Endometrium (tissue), 2 donors: Measurements from ENCODE around the gene COL21A1.
"Not testable (repeated sequence)": the region's sequence is repeated elsewhere in the genome, so short reads cannot be mapped to it uniquely, and the experiment has no call there.

Experiments used
- FAIRE-seq: peaks from 2 replicates; lab custom pipeline; 2012; peaks lifted over from hg19 to GRCh38; lab: Jason Lieb, UNC
- donor health status: control.
- donor health status: control.

The COL21A1 gene

DNA sequence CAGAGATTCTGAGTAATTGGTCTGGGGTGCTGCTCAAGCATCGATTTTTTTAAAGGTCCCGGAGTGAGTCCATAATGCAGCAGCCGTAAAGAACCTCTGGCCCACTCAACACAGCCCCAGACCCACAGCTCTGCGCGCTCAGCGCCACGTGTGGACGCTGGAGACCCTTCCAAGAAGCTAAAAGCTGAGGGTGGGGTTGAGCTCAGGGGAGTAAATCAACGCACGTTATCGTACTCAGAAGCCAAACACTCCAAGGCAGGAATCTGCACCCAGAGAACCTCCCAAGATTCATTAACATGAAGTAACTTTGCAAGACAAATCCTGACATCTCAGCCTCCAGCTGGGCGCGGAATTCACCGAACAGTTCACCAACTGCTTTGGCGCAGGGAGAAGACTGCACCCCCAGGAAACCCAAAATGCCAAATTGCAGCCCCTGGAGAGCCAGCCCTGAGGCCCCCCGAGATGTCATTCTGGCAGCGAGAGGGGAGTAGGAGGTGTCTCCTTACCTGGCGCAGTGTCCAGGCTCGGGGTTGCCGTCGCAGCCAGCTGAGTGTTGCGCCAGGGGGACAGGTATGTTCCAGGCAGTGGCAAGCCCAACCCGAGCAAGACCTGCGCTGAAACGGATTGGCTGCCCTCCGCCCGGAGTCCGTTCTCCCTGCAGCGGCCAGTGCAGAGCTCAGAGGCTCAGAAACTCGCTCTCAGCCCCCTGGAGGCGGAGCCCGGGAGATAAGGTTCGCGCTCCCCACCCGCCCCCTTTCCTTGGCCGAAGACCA lies at the start of gene COL21A1:
TSS of gene COL21A1 (minus strand) at position 700 of the 773 bp plus-strand sequence. CDS start 64,962 bp downstream, outside the sequence.
- FAIRE-seq = no peak

DNA sequence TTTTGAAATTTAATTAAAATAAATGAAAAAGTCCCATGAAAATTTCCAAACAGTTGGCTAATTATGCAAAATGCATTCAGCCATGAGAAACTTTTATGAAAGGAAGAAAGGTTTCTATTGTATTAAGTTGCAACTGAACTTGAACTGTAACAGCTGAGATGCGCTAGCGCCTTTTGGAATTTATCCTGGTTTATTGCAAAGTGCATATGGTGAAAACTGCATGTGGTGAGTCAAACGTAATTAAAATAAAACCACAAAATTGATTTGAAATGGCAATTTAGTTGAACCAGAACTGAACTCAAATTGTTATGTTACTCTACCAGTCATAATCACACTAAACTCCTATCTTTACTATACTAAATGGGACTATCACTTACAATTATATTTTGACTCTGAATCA lies 46.4 kb upstream of the COL21A1 start:
- no peak for FAIRE-seq

DNA sequence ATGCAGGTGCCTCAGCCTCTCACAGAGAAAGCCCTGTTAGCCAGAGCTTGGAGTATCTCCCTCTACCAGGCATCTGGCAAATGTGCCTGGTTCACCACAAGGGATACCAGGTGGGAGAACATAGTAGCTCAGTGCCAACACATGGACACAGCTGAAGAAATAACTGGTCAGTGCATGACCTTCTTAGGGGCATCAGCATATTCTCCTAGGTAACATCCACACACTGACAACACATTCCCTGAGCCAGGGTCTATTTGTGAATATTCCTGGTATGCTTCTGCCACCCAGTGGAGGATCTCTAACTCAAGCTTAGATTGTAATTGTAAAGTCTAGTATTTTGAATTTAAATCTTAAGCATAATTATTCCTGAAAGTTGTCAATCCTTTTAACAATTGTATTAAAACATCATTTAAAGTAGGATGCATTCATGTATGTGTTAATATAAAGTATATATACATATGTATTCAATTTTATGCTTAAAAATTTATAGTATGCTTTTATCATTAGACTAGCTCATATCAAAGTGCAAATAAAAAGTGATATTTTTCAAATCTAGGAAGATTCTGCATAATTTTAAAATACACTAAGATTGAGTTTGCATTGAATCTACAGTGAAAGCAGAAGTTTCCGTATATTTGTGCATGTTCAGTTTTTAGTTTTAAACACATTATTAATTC lies 45.3 kb upstream of the COL21A1 start:
- peak; percentile 96 for FAIRE-seq

DNA sequence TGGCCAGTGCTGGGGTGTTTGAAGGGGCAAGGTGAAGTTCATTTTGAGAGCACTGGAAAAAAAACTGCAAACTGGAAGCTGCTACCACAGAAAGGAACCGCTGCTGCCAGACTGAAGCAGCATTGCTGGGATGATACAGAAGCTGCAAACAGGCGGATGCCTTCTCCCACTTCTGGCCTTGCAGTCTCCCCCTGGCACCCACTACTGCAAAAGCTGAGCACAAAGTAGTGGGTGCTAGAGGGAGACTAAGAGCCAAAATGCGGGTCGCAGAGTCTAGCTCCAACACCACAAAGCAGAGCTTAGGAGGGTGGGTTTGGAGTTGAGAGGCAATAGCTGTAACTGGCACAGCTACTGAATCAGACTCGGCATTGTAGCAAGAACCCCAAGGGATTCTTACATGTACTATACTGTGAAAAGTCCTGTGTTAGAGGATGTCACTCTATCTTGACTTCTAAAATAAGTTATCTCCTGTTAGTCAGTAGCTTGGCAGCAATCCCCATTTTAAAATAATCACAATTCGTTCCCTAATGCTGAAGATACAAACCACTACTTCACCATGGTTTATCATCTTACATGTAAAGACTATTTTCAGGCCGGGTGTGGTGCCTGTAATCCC lies 44.0 kb upstream of the COL21A1 start:
- FAIRE-seq = no peak

DNA sequence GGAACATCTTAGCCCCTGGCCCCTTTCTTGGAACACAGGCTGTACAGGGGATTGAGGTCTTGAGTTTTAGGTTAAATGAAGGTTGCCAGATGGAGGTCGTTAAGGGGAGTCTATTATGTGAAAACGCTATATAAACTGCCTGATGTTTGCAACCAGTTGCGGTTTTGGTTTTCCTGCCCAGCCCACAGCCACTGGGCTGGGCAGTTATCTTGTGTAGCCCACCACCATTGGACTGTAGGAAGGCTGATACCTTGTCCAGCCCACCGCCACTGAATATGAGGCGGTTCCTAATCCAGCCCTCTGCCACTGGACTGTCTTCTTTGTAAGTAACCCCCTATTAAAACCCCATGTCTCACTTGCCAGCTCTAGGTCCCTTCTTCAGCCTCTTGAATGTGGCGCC lies 42.3 kb upstream of the COL21A1 start:
- FAIRE-seq = no peak

DNA sequence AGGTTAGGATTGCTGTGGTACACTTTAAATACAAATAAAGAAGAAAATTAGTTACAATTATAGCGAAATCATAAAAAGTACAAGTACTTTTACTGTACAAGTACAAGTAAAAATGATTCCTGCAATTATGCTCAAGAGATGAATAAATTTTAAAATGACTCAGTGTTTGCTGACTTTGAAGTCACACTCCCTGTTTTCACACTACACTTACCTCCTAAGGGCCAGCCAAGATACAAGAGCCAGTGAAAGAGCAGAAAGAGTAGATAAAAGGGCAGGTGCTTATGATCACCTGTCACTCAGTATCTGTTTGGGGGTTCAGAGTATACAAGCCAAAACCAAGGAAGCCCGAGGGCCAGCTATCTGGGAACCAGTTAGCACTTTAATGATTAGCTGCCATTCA lies 41.0 kb upstream of the COL21A1 start:
- FAIRE-seq = no peak

DNA sequence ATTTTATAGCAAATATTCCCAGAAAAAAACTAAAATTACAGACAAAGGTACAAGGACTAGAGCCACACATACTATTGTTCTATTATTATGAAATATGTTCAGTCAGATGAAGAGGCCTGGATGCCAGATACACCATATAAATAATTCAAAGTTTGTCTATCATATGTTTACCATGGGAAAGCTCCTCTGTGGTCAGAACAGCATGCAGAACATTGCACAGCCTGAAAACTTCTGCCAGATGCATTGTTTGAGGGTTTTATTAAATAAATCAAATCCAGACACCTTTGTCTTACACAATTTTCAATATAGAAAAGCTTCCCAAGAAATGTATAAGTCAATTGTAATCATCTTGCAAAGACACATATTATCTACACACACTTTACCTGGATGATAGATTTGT lies 35.0 kb upstream of the COL21A1 start:
- no peak for FAIRE-seq

DNA sequence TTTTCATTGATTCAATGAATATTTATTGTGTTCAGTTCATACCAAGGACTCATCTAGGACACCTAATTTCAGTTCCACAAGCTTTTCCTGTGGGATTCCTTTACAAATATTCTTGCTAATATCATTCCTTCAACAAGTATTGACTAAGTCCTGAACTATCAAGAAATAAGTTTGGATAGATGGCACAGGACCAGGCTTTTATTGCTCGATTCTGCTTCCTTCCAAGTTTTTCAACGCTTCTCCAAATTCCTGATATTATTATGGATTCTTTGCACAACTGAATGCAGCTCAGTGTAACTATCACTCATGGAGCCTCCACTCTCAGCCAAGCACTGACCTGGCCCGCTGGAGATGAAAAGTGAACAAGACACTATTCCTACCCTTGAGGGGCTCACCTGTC lies 32.7 kb upstream of the COL21A1 start:
- FAIRE-seq = no peak

DNA sequence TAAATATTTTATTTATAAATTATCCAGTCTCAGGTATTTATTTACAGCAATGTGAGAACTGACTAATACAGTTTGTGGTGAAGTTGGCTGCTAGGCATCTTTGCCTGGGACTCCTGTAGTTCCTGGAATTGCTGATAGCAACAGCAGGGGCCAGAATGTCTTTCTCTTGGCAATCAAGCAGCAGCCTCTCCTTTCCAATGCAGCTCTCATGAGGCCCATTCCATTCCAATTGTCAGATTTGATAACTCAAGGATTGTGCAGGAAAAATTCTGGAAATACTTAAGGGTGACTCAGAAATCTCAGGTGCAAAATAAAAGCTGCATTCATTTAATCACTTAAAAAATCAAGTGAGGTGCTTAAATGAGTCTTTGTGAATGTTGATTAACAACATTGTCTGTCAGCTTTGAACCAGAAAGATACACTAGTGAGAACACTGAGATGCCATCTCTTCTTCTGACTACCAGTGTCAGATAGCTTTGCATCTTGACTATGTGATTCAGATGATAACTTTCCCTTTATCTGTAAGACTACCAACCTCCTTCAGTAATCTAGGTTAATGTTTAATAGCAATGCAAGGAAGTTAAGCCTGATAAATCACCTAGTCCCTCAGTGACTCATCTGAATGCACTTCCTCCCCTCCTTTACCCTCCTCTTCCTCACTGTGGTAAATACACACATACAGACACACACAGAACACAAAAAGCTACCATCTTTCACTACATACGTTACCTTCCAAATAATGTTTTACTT lies 32.1 kb upstream of the COL21A1 start:
- no peak for FAIRE-seq

DNA sequence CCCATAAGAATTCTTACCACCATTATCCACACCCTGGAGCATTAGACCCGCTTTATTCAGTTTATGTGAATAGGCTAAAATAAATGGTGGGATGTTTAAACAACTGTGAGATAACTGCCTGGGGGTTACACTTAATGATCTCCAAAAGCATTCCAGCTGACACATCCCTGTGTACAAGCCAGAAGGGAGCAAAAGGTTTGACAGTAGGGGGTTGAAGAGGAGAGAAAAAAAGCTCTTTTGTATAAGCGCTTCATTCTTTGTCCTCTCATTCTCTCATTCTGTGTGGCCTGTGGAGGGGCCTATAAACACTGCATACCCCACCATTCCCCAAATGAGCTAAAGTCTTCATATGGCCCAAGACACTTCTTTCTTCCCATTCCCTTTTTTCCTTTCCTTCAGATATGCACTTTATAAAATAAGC lies 30.8 kb upstream of the COL21A1 start:
- no peak for FAIRE-seq

DNA sequence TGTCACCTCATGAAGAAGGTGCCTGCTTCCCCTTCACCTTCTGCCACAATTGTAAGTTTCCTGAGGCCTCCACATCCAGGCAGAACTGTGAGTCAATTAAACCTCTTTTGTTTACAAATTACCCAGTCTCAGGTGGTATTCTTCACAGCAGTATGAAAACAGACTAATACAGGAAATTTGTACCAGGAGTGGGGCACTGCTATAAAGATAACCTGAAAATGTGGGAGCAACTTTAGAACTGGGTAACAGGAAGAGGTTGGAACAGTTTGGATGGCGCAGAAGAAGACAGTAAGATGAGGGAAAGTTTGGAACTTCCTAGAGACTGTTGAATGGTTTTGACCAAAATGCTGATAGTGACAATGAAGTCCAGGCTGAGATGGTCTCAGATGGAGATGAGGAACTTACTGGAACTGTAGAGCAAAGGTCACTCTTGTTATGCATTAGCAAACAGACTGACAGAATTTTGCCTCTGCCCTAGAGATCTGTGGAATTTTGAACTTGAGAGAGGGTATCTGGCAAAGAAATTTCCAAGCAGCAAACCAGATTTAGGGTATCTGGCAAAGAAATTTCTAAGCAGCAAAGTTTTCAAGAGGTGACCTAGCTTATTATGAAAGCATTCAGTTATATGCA lies 23.5 kb upstream of the COL21A1 start:
- no peak for FAIRE-seq

DNA sequence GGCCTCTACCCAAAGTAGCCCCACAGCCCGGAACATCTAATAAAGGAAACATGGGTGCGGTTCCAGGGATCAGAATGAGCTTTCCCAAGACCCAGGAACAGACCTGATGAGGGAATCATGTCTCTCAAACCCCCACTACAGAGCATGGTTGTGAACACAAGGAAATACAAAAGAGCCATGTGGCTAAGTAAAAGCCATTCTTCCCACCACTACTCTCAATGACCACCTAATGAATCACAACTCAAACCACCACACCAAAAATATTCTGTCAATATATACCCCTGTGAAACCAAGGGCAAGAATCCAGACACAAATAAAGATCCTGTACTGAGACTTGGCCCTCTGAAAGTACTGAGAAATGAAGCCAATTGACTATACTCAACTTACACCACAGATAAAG lies 20.9 kb upstream of the COL21A1 start:
- FAIRE-seq = no peak

DNA sequence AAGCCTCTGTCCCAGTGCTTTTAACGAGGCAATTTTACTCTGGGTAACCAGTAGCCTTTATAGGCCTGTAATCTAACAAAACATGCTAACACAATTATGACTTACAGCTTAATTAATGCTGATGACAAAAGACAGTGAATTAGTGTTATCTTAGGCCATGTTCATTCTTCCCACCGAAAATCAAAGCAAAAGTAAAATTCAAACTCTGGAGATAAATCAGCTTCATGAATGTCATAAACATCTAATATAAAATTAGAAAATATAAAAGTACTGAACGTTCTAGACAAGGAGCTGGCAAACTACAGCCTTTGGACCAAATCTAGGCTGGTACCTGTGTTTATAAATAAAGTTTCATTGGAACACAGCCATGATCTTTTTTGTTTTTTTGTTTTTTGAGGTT lies 18.6 kb upstream of the COL21A1 start:
- FAIRE-seq = peak; percentile 41

DNA sequence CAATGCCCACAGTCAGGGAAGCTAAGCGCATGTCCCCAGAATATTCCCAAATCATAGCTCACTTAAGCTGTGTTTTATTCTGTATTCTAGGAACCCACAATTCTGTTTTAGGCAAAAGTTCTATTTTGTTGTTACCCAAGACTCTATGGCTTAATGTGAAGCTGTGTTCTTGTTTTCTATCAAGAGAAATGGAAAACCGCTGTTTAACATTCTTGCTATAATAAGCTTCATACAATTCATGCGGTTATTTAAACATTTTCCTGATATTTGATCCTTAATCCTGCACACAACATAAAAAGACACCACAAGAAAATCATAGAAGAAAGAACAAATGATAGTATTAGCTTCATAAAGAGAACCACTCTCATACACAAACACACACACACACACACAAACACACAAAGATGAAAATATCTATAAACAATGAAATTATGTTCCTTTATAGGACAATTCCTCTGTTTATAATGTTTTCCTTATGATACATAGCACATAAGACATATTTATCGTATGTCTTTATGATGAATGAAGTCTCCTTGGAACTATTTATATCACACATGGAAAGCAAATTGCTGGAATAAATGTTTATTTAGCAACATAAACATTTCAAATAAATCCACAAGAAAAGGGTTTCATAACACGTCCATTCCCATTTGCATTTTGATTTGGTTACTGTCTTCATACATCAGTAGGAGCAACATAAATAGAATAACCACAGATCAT lies 16.4 kb upstream of the COL21A1 start:
- FAIRE-seq = no peak

DNA sequence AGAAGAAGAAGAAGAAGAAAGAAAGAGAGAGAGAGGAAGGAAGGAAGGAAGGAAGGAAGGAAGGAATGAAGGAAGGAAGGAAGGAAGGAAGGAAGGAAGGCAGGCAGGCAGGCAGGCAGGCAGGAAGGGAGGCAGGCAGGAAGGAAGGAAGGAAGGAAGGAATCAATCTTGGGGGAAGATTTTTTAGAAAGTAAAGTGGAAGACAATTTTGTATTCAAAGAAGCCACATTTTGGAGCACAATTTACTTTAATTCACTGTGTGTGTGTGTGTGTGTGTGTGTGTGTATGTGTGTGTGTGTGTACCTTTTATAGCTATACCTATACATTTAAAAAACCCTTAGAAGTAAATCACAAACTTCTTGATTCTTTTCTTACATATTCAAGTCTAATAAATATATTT lies 13.2 kb upstream of the COL21A1 start:
- not testable (repeated sequence) for FAIRE-seq

DNA sequence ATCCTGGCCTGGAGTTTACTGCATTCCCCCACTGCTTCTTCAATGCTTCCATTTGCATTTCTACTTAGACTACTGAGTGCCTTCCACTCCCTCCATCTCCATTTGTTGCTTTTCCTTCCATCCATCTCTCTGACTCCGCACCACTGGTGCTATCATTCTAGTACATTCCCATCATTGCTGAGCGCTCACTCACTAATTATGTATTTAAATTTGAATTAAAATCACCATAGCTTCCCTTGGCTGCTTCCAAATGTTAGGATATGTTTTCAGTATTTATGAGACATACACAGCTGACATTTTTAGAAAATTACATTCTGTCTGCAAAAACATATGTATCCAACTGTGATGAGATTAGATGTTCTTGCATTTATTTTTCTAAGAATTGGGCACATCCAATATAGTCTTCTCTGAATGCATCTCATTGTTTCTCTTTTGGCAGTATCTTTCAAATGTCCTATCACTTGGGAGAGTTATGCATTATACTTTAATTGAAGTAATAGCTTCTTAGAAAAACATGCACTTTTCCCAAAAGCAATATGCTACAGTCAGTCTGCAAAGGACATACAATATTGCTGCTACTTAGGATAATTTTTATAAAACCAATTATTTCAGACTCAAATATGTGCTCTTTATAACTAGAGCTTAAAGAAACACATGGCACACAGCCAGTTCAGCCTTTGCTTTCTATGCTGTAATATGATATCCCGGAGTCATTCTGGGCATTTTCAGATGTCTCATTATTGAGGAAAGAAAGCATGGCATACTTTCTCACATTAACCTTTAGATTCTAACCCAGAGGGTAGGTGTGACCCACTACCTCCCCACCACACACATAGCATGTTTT lies 12.1 kb upstream of the COL21A1 start:
- FAIRE-seq = no peak

DNA sequence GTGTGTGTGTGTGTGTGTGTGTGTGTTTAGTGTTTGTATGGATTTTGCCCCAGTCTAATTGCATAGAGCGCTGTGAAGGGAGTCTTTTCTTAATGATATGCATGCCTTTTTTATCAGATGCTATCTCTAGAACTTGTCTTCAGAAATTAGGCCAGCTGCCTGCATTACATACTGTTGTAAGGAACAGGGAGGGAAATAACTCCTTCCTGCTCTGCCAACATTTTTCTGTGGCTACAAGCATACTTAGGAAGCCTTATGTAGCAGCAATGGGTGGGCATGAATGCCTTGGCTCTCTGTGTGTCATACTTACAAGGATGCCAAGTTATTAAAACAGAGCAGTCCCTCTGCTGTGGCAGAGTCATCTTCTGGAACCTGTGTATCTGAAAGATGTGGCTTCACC lies 8.0 kb upstream of the COL21A1 start:
- no peak for FAIRE-seq

DNA sequence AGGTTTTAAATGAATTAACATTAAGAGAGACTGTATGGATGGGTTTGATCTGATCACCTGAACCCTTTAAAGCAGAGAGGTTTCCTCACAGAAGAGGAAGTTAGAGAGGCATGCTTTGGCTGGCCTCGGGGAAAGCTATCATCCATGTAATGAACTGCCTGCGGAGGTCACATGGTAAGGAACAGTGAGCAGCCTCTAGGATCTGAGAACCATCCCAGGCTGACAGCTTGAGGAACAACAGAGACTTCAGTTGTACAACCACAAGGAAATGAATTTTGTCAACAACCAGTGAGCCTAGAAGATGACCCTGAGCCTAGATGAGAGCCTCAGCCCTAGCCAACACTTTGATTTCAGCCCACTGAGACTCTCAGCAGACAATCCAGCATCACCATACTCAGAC lies 2.9 kb upstream of the COL21A1 start:
- FAIRE-seq = no peak

DNA sequence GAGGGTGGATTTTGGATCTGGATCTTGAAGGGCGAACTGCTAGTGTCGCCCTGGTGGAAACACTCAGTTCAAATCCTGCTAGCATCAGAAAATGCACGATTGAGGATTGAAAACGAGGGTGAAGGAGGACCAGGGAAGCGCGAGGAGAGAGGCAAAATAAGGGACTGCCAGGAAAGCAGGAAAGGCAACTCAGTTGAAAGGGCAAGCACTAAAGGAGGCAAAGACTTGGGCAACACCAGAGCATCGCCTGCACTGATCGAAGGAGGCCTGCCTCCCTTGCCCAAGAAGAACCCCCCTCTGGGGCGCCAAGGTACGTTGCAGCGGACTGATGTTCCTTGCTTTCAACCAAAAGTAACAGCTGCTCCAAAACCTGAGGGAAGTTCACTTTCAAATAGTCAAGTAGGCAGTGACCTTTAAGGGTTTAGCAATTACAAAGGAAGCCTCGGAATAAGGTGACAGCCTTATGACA lies 308 bp upstream of the COL21A1 start:
- no peak for FAIRE-seq

DNA sequence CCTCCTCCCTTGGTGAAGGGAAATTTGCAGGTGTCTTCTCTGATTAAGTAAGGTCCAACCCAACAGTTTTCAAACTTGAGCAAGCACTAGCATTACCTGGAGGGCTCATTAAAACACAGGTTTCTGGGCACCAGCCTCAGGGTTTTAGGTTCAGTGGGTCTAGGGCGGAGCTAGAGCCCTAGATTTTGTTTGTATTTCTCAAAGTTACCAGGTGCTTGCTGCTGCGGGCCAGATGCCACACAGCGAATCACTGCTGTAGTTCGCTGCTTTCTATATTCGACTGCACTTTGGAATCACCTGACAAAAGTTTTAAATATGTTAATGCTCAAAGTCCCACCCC lies 869 bp downstream of the COL21A1 start:
- FAIRE-seq = no peak
